Spleen (tissue), 7 donors: ENCODE results near the gene TCHP.
"Not testable (repeated sequence)": the region's sequence is repeated elsewhere in the genome, so short reads cannot be mapped to it uniquely, and the experiment has no call there.

Experiments used
- POLR2A ChIP-seq, 3 donors: fragments of 450-650 bp; IDR thresholded peaks; one replicate each; pipeline ENCODE4 v1.5.1; 2017; ENCODE audit warnings: antibody characterized with exemption in 3 of 3, mild to moderate bottlenecking in 1 of 3
- TF ChIP-seq, protein P1 (sequence below), 11 experiments: fragments of 200-600 bp in 7 of 11; fragments of 450-650 bp in 4 of 11; sonication (generic) in 4 of 11; IDR thresholded peaks in 8 of 11; conservative IDR thresholded peaks in 3 of 11; 1 replicate in 7 of 11; 2 replicates in 4 of 11; pipeline versions ENCODE4 v1.4.0 to v1.8.0; 2016 to 2021; ENCODE audit warnings: antibody characterized with exemption in 11 of 11, inconsistent platforms in 4 of 11, mild to moderate bottlenecking in 1 of 11
- donor health status: DM: no; HTN: no; CAD: no; lungs with moderate emphysema.
- donor health status: DM: no; HTN: no; CAD: no.
- donor health status: DM: no; HTN: no; CAD: no.

DNA sequence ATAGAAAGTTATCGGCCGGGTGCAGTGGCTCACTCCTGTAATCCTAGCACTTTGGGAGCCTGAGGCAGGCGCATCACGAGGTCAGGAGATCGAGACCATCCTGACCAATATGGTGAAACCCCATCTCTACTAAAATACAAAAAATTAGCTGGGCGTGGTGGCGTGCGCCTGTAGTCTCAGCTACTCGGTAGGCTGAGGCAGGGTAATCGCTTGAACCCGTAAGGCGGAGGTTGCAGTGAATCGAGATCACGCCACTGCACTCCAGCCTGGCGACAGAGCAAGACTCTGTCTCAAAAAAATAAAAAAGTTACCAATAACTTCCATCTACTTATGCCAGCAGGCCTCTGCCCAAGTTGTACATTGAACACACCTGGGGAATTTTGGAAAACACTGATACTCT, 729 bp upstream of the TCHP start:
- TF ChIP-seq, protein P1, sequence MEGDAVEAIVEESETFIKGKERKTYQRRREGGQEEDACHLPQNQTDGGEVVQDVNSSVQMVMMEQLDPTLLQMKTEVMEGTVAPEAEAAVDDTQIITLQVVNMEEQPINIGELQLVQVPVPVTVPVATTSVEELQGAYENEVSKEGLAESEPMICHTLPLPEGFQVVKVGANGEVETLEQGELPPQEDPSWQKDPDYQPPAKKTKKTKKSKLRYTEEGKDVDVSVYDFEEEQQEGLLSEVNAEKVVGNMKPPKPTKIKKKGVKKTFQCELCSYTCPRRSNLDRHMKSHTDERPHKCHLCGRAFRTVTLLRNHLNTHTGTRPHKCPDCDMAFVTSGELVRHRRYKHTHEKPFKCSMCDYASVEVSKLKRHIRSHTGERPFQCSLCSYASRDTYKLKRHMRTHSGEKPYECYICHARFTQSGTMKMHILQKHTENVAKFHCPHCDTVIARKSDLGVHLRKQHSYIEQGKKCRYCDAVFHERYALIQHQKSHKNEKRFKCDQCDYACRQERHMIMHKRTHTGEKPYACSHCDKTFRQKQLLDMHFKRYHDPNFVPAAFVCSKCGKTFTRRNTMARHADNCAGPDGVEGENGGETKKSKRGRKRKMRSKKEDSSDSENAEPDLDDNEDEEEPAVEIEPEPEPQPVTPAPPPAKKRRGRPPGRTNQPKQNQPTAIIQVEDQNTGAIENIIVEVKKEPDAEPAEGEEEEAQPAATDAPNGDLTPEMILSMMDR (IDR thresholded peaks at IDR 0.05 in 8 of 11, conservative IDR thresholded peaks at IDR 0.05 in 3 of 11): not testable (repeated sequence)
- not testable (repeated sequence) for TF ChIP-seq POLR2A (IDR thresholded peaks at IDR 0.05)
